SK-N-SH treated with all-trans-retinoic acid at 6 μM for 48 hours (cell line): ENCODE results near the gene NOSTRIN.

Experiments used
- ATAC-seq: fragments of 200-7000 bp; cut with Tn5 transposase; 3 replicates; pipeline ENCODE4 v1.9.1; 2020; ENCODE audit warnings: mild to moderate bottlenecking, moderate library complexity
- ARNTL ChIP-seq: fragments of 450-650 bp; formaldehyde crosslinking; IDR thresholded peaks from 2 replicates; pipeline ENCODE4 v1.5.0; 2020; ENCODE audit warnings: low read depth, mild to moderate bottlenecking, moderate library complexity, borderline replicate concordance
- BACH2 ChIP-seq: fragments of 250-450 bp; sonication (Bioruptor Pico); IDR thresholded peaks from 2 replicates; pipeline ENCODE4 v1.9.0; 2021; ENCODE audit warnings: mild to moderate bottlenecking, borderline replicate concordance
- CSDC2 ChIP-seq: fragments of 250-450 bp; sonication (Bioruptor Pico); IDR thresholded peaks from 2 replicates; pipeline ENCODE4 v1.5.0; 2020; ENCODE audit warnings: mild to moderate bottlenecking, moderate library complexity
- ESRRG ChIP-seq: fragments of 250-450 bp; sonication (Bioruptor Pico); IDR thresholded peaks from 2 replicates; pipeline ENCODE4 v1.6.1; 2021; ENCODE audit warnings: mild to moderate bottlenecking
- GLIS3 ChIP-seq: fragments of 250-450 bp; sonication (Bioruptor Pico); IDR thresholded peaks from 2 replicates; pipeline ENCODE4 v1.5.0; 2020; ENCODE audit warnings: mild to moderate bottlenecking, moderate library complexity
- ISL1 ChIP-seq: fragments of 250-450 bp; sonication (Bioruptor Pico); IDR thresholded peaks from 2 replicates; pipeline ENCODE4 v2.1.2; 2022; ENCODE audit warnings: mild to moderate bottlenecking, moderate library complexity
- OSR1 ChIP-seq: fragments of 250-450 bp; sonication (Bioruptor Pico); IDR thresholded peaks from 2 replicates; pipeline ENCODE4 v1.8.0; 2022; ENCODE audit warnings: moderate library complexity, mild to moderate bottlenecking, inconsistent platforms
- PPARA ChIP-seq: fragments of 250-450 bp; sonication (Bioruptor Pico); IDR thresholded peaks from 2 replicates; pipeline ENCODE4 v1.5.0; 2020; ENCODE audit warnings: mild to moderate bottlenecking, borderline replicate concordance
- RARB ChIP-seq: fragments of 250-450 bp; sonication (Bioruptor Pico); IDR thresholded peaks from 2 replicates; pipeline ENCODE4 v1.8.0; 2021; ENCODE audit warnings: mild to moderate bottlenecking, moderate library complexity
- TCF4 ChIP-seq: fragments of 250-450 bp; sonication (Bioruptor Pico); IDR thresholded peaks from 2 replicates; pipeline ENCODE4 v1.8.0; 2021; ENCODE audit warnings: mild to moderate bottlenecking, moderate library complexity, borderline replicate concordance
- TOX ChIP-seq: fragments of 250-450 bp; sonication (Bioruptor Pico); IDR thresholded peaks from 2 replicates; pipeline ENCODE4 v1.8.0; 2021; ENCODE audit warnings: mild to moderate bottlenecking, moderate library complexity, borderline replicate concordance
- ZC3H10 ChIP-seq: fragments of 250-450 bp; sonication (Bioruptor Pico); IDR thresholded peaks from 2 replicates; pipeline ENCODE4 v1.5.1; 2021; ENCODE audit warnings: mild to moderate bottlenecking, moderate library complexity
- ZFP3 ChIP-seq: fragments of 250-450 bp; sonication (Bioruptor Pico); IDR thresholded peaks from 2 replicates; pipeline ENCODE4 v1.5.0; 2020; ENCODE audit warnings: mild to moderate bottlenecking, moderate library complexity
- ZNF565 ChIP-seq: fragments of 450-650 bp; formaldehyde crosslinking; conservative IDR thresholded peaks from 2 replicates; pipeline ENCODE4 v1.5.0; 2020; ENCODE audit warnings: low read depth, mild to moderate bottlenecking, moderate library complexity
- ZNF8 ChIP-seq: fragments of 450-650 bp; formaldehyde crosslinking; IDR thresholded peaks from 2 replicates; pipeline ENCODE4 v1.5.0; 2020; ENCODE audit warnings: mild to moderate bottlenecking, moderate library complexity
- TF ChIP-seq, protein P1 (sequence below): fragments of 250-450 bp; sonication (Bioruptor Pico); IDR thresholded peaks from 2 replicates; pipeline ENCODE4 v1.5.1; 2021; ENCODE audit warnings: mild to moderate bottlenecking, moderate library complexity
- TF ChIP-seq, protein P2 (sequence below): fragments of 250-450 bp; sonication (Bioruptor Pico); IDR thresholded peaks from 2 replicates; pipeline ENCODE4 v1.5.0; 2020; ENCODE audit warnings: mild to moderate bottlenecking, moderate library complexity
- TF ChIP-seq, protein P3 (sequence below): fragments of 250-450 bp; sonication (Bioruptor Pico); IDR thresholded peaks from 2 replicates; pipeline ENCODE4 v1.8.0; 2020; ENCODE audit warnings: mild to moderate bottlenecking, moderate library complexity, borderline replicate concordance
- TF ChIP-seq, protein P4 (sequence below): fragments of 250-450 bp; sonication (Bioruptor Pico); IDR thresholded peaks from 2 replicates; pipeline ENCODE4 v1.5.1; 2020; ENCODE audit warnings: low read depth, mild to moderate bottlenecking, moderate library complexity

The NOSTRIN gene

DNA sequence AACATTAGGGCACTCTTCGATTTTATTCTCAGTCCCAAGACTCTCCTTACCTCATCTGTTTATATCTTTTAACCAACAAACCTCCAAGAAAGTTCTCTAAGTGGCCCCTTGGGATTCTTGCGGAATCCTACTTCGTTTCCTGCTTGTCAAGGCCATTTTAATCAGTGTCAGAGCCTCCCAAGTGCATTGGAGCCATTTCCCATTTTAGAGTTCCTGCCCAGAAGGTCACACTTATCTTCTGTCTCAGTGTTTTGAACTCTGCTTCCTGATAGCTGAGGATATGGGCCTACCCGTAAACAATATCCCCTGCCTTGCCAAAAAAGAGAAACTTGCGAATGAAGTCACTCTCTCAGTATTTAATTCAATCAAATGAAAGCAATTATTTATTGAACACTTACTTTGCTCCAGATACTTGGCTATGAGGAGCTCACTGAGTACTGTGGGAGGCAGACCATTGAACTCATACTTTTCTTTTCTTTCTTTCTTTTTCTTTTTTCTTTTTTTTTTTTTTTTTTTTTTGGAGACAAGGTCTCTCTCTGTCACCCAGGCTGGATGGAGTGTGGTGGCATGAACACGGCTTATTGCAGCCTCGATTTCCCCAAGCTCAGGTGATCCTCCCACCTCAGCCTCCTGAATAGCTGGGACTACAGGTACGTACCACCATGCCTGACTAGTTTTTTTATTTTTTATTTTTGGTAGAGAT, 5.7 kb upstream of the NOSTRIN start (continued):
- TF ChIP-seq, protein P1, sequence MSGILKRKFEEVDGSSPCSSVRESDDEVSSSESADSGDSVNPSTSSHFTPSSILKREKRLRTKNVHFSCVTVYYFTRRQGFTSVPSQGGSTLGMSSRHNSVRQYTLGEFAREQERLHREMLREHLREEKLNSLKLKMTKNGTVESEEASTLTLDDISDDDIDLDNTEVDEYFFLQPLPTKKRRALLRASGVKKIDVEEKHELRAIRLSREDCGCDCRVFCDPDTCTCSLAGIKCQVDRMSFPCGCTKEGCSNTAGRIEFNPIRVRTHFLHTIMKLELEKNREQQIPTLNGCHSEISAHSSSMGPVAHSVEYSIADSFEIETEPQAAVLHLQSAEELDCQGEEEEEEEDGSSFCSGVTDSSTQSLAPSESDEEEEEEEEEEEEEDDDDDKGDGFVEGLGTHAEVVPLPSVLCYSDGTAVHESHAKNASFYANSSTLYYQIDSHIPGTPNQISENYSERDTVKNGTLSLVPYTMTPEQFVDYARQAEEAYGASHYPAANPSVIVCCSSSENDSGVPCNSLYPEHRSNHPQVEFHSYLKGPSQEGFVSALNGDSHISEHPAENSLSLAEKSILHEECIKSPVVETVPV (CRISPR knock-in tag): no peak

DNA sequence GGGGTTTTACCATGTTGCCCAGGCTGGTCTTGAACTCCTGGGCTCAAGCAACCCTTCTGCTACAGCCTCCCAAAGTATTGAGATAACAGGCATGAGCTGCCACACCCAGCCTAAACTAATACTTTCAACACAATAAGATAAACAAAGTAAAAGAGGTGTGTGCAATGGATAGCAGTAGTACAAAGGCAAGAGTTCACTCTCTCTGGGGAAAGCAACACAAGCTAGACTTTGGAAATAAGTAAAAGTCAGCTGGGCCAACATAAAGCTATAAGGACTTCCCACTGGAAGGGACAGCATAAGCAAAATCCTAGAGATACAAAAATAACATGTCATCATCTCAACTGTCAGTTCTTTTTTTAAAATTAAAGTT, 5.2 kb upstream of the NOSTRIN start:
- no peak for TF ChIP-seq ZFP3 (CRISPR knock-in tag)
- TF ChIP-seq, protein P2, sequence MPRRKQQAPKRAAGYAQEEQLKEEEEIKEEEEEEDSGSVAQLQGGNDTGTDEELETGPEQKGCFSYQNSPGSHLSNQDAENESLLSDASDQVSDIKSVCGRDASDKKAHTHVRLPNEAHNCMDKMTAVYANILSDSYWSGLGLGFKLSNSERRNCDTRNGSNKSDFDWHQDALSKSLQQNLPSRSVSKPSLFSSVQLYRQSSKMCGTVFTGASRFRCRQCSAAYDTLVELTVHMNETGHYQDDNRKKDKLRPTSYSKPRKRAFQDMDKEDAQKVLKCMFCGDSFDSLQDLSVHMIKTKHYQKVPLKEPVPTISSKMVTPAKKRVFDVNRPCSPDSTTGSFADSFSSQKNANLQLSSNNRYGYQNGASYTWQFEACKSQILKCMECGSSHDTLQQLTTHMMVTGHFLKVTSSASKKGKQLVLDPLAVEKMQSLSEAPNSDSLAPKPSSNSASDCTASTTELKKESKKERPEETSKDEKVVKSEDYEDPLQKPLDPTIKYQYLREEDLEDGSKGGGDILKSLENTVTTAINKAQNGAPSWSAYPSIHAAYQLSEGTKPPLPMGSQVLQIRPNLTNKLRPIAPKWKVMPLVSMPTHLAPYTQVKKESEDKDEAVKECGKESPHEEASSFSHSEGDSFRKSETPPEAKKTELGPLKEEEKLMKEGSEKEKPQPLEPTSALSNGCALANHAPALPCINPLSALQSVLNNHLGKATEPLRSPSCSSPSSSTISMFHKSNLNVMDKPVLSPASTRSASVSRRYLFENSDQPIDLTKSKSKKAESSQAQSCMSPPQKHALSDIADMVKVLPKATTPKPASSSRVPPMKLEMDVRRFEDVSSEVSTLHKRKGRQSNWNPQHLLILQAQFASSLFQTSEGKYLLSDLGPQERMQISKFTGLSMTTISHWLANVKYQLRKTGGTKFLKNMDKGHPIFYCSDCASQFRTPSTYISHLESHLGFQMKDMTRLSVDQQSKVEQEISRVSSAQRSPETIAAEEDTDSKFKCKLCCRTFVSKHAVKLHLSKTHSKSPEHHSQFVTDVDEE: no peak
- TF ChIP-seq CSDC2 (CRISPR knock-in tag): no peak
- TF ChIP-seq ZC3H10 (CRISPR knock-in tag): no peak
- TF ChIP-seq, protein P3, sequence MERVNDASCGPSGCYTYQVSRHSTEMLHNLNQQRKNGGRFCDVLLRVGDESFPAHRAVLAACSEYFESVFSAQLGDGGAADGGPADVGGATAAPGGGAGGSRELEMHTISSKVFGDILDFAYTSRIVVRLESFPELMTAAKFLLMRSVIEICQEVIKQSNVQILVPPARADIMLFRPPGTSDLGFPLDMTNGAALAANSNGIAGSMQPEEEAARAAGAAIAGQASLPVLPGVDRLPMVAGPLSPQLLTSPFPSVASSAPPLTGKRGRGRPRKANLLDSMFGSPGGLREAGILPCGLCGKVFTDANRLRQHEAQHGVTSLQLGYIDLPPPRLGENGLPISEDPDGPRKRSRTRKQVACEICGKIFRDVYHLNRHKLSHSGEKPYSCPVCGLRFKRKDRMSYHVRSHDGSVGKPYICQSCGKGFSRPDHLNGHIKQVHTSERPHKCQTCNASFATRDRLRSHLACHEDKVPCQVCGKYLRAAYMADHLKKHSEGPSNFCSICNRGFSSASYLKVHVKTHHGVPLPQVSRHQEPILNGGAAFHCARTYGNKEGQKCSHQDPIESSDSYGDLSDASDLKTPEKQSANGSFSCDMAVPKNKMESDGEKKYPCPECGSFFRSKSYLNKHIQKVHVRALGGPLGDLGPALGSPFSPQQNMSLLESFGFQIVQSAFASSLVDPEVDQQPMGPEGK (CRISPR knock-in tag): no peak
- TF ChIP-seq GLIS3: no peak
- no peak for TF ChIP-seq ESRRG (CRISPR knock-in tag)
- no peak for TF ChIP-seq RARB (CRISPR knock-in tag)
- no peak for TF ChIP-seq ZNF8 (CRISPR knock-in tag)
- no peak for TF ChIP-seq PPARA

DNA sequence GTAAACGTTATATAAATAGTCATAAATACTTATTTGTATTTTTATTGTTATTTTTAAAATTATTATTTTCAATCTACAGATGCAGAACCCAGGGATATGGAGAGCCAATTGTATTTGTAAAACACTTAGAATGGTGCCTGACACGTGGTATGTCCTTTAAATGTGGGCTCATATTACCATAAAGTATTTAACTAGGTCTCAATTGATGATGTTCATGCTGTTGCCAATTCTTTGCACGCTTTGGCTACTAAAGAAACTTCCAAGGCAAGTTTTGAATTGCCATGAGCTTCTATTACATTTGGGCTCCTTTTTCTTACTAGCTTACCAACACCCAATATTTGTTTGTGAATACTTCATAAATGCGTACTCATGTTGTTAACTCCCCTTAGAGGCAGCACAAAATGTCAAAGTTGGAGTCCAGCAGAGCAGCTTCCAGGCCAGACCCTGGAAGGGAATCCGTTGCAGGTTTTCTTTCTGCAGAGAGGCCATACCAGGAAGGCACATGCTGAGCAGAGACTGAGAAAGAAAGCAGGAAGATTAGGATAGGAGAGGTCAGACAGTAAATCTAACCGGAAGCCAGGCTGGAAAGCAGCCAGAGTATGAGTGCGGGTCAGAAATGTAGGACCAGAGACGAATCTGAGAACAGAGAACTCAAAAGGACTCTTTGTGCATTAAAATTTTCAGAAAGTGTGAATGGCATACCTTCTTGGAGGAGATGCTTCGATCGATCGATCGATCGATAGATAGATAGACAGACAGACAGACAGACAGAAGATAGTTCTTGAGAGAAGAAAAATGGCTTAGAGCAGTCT, 4.2 kb upstream of the NOSTRIN start:
- no peak; the same call in 2 of the 3 replicates for ATAC-seq
- TF ChIP-seq ARNTL (CRISPR knock-in tag): no peak
- TF ChIP-seq PPARA: no peak
- no peak for TF ChIP-seq ZFP3 (CRISPR knock-in tag)
- TF ChIP-seq TCF4: no peak
- TF ChIP-seq CSDC2 (CRISPR knock-in tag): no peak
- no peak for TF ChIP-seq ZNF565
- no peak for TF ChIP-seq ISL1 (CRISPR knock-in tag)
- TF ChIP-seq TOX (CRISPR knock-in tag): no peak
- TF ChIP-seq ZC3H10 (CRISPR knock-in tag): no peak
- TF ChIP-seq, protein P4, sequence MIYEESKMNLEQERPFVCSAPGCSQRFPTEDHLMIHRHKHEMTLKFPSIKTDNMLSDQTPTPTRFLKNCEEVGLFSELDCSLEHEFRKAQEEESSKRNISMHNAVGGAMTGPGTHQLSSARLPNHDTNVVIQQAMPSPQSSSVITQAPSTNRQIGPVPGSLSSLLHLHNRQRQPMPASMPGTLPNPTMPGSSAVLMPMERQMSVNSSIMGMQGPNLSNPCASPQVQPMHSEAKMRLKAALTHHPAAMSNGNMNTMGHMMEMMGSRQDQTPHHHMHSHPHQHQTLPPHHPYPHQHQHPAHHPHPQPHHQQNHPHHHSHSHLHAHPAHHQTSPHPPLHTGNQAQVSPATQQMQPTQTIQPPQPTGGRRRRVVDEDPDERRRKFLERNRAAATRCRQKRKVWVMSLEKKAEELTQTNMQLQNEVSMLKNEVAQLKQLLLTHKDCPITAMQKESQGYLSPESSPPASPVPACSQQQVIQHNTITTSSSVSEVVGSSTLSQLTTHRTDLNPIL: no peak
- TF ChIP-seq, protein P2: no peak
- TF ChIP-seq GLIS3: no peak
- no peak for TF ChIP-seq BACH2
- TF ChIP-seq OSR1 (CRISPR knock-in tag): no peak

More for the DNA sequence above, 5.2 kb upstream of the NOSTRIN start:
- no peak for ATAC-seq
